Activated T-helper 2 cell treated with anti-CD3 and anti-CD28 coated beads, Interferon-gamma antibody, Interleukin-2, Interleukin-4, amounts not matched to agents 10 μg/mL and 5 μg/mL and 100 μg/mL, durations not matched to agents 14 hours and 24 hours and 36 hours (primary cell): ENCODE results near the gene PMF1. TPM values are rescaled to one million over a fixed set of nuclear protein-coding genes. Genes with fewer than 3 reads are reported as not detected.
"Not testable (repeated sequence)": the region's sequence is repeated elsewhere in the genome, so short reads cannot be mapped to it uniquely, and the experiment has no call there.

Experiments
- DNase-seq: peaks from one replicate; pipeline ENCODE4 v3.0.0; 2021; ENCODE audit warnings: low spot score
- H3K27ac Mint-ChIP-seq: one replicate; pipeline ENCODE4 v1.8.0; 2021; ENCODE audit warnings: mixed read lengths
- H3K27me3 Mint-ChIP-seq: one replicate; pipeline ENCODE4 v1.8.0; 2021; ENCODE audit warnings: low read depth, mixed read lengths
- H3K36me3 Mint-ChIP-seq: one replicate; pipeline ENCODE4 v1.8.0; 2021; ENCODE audit warnings: low read depth, mixed read lengths
- H3K4me1 Mint-ChIP-seq: one replicate; pipeline ENCODE4 v1.8.0; 2021; ENCODE audit warnings: low read depth, mixed read lengths
- H3K4me3 Mint-ChIP-seq: one replicate; pipeline ENCODE4 v1.8.0; 2021; ENCODE audit warnings: low read depth, mild to moderate bottlenecking, moderate library complexity, mixed read lengths
- H3K9me3 Mint-ChIP-seq: one replicate; pipeline ENCODE4 v1.8.0; 2021; ENCODE audit warnings: mixed read lengths
- intact Hi-C: fragments of 100-400 bp; cut with micrococcal nuclease; formaldehyde crosslinking; loops from one replicate; pipeline ENCODE4 v1.15.1; 2023
- total RNA-seq: library from RNA; stranded (reverse); gene quantifications from 2 replicates; pipeline ENCODE4 v1.2.3, GENCODE V29; 2022

PMF1 gene
- total RNA-seq, 1 donor from 2014 or later, result 115 TPM

GRCh38 chr1:156211243-156211642 is 1.6 kb upstream of the PMF1 start:
- Mint-ChIP-seq H3K9me3 (no peaks in the 10 kb centered on the region), H3K36me3 (peaks cover 81% of the 10 kb centered on the region), H3K4me1 (peaks cover 23% of the 10 kb centered on the region), H3K4me3 (no peak overlapping the region), H3K27me3 (no peaks in the 10 kb centered on the region), H3K27ac (peak overlapping the region; percentile 97)
- DNase-seq, result no peak
- intact Hi-C loops, result loop anchor here (10.0 kb wide), 1 partner anchor 294 kb away; the partner anchor contains the start of gene MEF2D

- Mint-ChIP-seq H3K36me3 (peaks cover 75% of the 10 kb centered on the region), H3K27me3 (no peaks in the 10 kb centered on the region), H3K9me3 (no peaks in the 10 kb centered on the region), H3K4me3 (peak overlapping the region; percentile 93), H3K4me1 (peaks cover 24% of the 10 kb centered on the region), H3K27ac (peak overlapping the region; percentile 97)
- no peak for DNase-seq
- intact Hi-C loops, result loop anchor here (2.0 to 10.0 kb wide), 2 partner anchors 13 to 293 kb away; partner anchors contain the start of gene MEF2D
Measured at GRCh38 chr1:156212130-156212529, 677 bp upstream of the PMF1 start.

GRCh38 chr1:156213644-156213966 is 798 bp downstream of the PMF1 start:
- DNase-seq, result no peak
- peak overlapping the region; percentile 93 for H3K4me3 Mint-ChIP-seq
- H3K36me3 Mint-ChIP-seq, result peaks cover 71% of the 10 kb centered on the region
- H3K27ac Mint-ChIP-seq, result peak overlapping the region; percentile 97
- no peaks in the 10 kb centered on the region for H3K9me3 Mint-ChIP-seq
- no peaks in the 10 kb centered on the region for H3K27me3 Mint-ChIP-seq
- intact Hi-C loops, result loop anchor here (1.0 to 10.0 kb wide), 4 partner anchors 10 to 291 kb away; partner anchors contain the start of genes MEF2D and SLC25A44
- peaks cover 33% of the 10 kb centered on the region for H3K4me1 Mint-ChIP-seq

- Mint-ChIP-seq H3K27ac (peak overlapping the region; percentile 98), H3K27me3 (no peaks in the 10 kb centered on the region), H3K36me3 (peaks cover 67% of the 10 kb centered on the region), H3K9me3 (no peaks in the 10 kb centered on the region), H3K4me3 (peak overlapping the region; percentile 89), H3K4me1 (peaks cover 32% of the 10 kb centered on the region)
- DNase-seq, result no peak
- intact Hi-C loops, result loop anchor here (10.0 kb wide), 1 partner anchor 291 kb away; the partner anchor contains the start of gene MEF2D
Measured at GRCh38 chr1:156214024-156214748, 1.4 kb downstream of the PMF1 start.

GRCh38 chr1:156216361-156217086 is 3.7 kb downstream of the PMF1 start:
- not testable (repeated sequence) for H3K27me3 Mint-ChIP-seq, H3K4me3 Mint-ChIP-seq, H3K9me3 Mint-ChIP-seq, DNase-seq
- peak overlapping the region; percentile 96 for H3K27ac Mint-ChIP-seq
- peaks cover 67% of the 10 kb centered on the region for H3K36me3 Mint-ChIP-seq
- H3K4me1 Mint-ChIP-seq, result peaks cover 48% of the 10 kb centered on the region
- intact Hi-C loops, result loop anchor here (10.0 kb wide), 1 partner anchor 288 kb away; the partner anchor contains the start of gene MEF2D

- no peaks in the 10 kb centered on the region for H3K27me3 Mint-ChIP-seq
- peak overlapping the region; percentile 96 for H3K27ac Mint-ChIP-seq
- peak overlapping the region; percentile 40 for H3K4me3 Mint-ChIP-seq
- peaks cover 54% of the 10 kb centered on the region for H3K4me1 Mint-ChIP-seq
- H3K9me3 Mint-ChIP-seq, result no peaks in the 10 kb centered on the region
- peaks cover 69% of the 10 kb centered on the region for H3K36me3 Mint-ChIP-seq
- intact Hi-C loops, result loop anchor here (1.0 to 10.0 kb wide), 3 partner anchors 8 to 287 kb away; partner anchors contain the start of gene MEF2D
- peak; percentile 35 for DNase-seq
Measured at GRCh38 chr1:156217871-156218270, 5.1 kb downstream of the PMF1 start.

- Mint-ChIP-seq H3K4me1 (peaks cover 56% of the 10 kb centered on the region), H3K27ac (peak overlapping the region; percentile 96), H3K36me3 (peaks cover 64% of the 10 kb centered on the region), H3K9me3 (no peaks in the 10 kb centered on the region), H3K4me3 (no peak overlapping the region), H3K27me3 (no peaks in the 10 kb centered on the region)
- DNase-seq, result no peak
- intact Hi-C loops, result no loop called here
Measured at GRCh38 chr1:156220226-156220625, 7.4 kb downstream of the PMF1 start.

GRCh38 chr1:156221986-156222692 is 9.3 kb downstream of the PMF1 start:
- Mint-ChIP-seq H3K4me1 (peaks cover 64% of the 10 kb centered on the region), H3K36me3 (peaks cover 72% of the 10 kb centered on the region), H3K9me3 (no peaks in the 10 kb centered on the region), H3K27ac (peak overlapping the region; percentile 96), H3K27me3 (no peaks in the 10 kb centered on the region), H3K4me3 (peak overlapping the region; percentile 46)
- no peak for DNase-seq
- intact Hi-C loops, result loop anchor here (2.0 kb wide), 1 partner anchor 125 kb away; no protein-coding TSS in a partner anchor

GRCh38 chr1:156225677-156226014 is 12.8 kb downstream of the PMF1 start:
- Mint-ChIP-seq H3K9me3 (no peaks in the 10 kb centered on the region), H3K36me3 (peaks cover 71% of the 10 kb centered on the region), H3K27me3 (no peaks in the 10 kb centered on the region), H3K4me1 (peaks cover 53% of the 10 kb centered on the region), H3K4me3 (no peak overlapping the region), H3K27ac (peak overlapping the region; percentile 89)
- intact Hi-C loops, result loop anchor here (1.0 kb wide), 4 partner anchors 7 to 135 kb away; no protein-coding TSS in a partner anchor
- no peak for DNase-seq

- Mint-ChIP-seq H3K36me3 (peaks cover 67% of the 10 kb centered on the region), H3K27me3 (no peaks in the 10 kb centered on the region), H3K9me3 (no peaks in the 10 kb centered on the region), H3K27ac (peak overlapping the region; percentile 83), H3K4me1 (peaks cover 50% of the 10 kb centered on the region), H3K4me3 (no peak overlapping the region)
- no peak for DNase-seq
- intact Hi-C loops, result loop anchor here (1.0 kb wide), 1 partner anchor 8 kb away; no protein-coding TSS in a partner anchor
Measured at GRCh38 chr1:156226116-156226538, 13.3 kb downstream of the PMF1 start.

- Mint-ChIP-seq H3K9me3 (no peaks in the 10 kb centered on the region), H3K4me1 (peaks cover 44% of the 10 kb centered on the region), H3K27ac (peak overlapping the region; percentile 83), H3K27me3 (no peaks in the 10 kb centered on the region), H3K36me3 (peaks cover 62% of the 10 kb centered on the region), H3K4me3 (no peak overlapping the region)
- intact Hi-C loops, result loop anchor here (1.0 kb wide), 1 partner anchor 8 kb away; no protein-coding TSS in a partner anchor
- no peak for DNase-seq
Measured at GRCh38 chr1:156226782-156227181, 14.0 kb downstream of the PMF1 start.

GRCh38 chr1:156228501-156228900 is 15.7 kb downstream of the PMF1 start:
- peak overlapping the region; percentile 77 for H3K27ac Mint-ChIP-seq

More at GRCh38 chr1:156228501-156228900, 15.7 kb downstream of the PMF1 start:
- no peak for DNase-seq
- Mint-ChIP-seq H3K27me3 (no peaks in the 10 kb centered on the region), H3K4me1 (peaks cover 26% of the 10 kb centered on the region), H3K36me3 (peaks cover 52% of the 10 kb centered on the region), H3K4me3 (no peak overlapping the region), H3K9me3 (no peaks in the 10 kb centered on the region)
- intact Hi-C loops, result no loop called here
